GM12892 (cell line): ENCODE measurements around the gene PSME4.
A peak's percentile ranks its signal among the peaks of the same experiment; 100 is the strongest.
"Not testable (repeated sequence)": the region's sequence is repeated elsewhere in the genome, so short reads cannot be mapped to it uniquely, and the experiment has no call there.

Source experiments
- DNase-seq: peaks from one replicate; pipeline ENCODE4 v3.0.0; 2011; ENCODE audit not compliant: insufficient read length
- FAIRE-seq: peaks from 2 replicates; lab custom pipeline; 2011; peaks lifted over from hg19 to GRCh38; lab: Jason Lieb, UNC
- POLR2A ChIP-seq: IDR thresholded peaks from 2 replicates; pipeline ENCODE4 v1.6.1; 2011; ENCODE audit warnings: low read depth, low read length, control low read depth
- POLR2AphosphoS5 ChIP-seq: IDR thresholded peaks from 2 replicates; pipeline ENCODE4 v1.6.1; 2011; ENCODE audit warnings: low read depth, low read length, control low read depth
- TAF1 ChIP-seq: IDR thresholded peaks from 2 replicates; pipeline ENCODE4 v1.6.1; 2011; ENCODE audit warnings: low read depth, mild to moderate bottlenecking, control low read depth, low read length, borderline replicate concordance

The PSME4 gene

GRCh38 chr2:53994818-53995808 lies 24.3 kb upstream of the PSME4 start:
- FAIRE-seq, result no peak
- no peak for DNase-seq

GRCh38 chr2:53991948-53992347 lies 21.2 kb upstream of the PSME4 start:
- FAIRE-seq (no peak), DNase-seq (no peak)
- no peak for TF ChIP-seq TAF1
- no peak for TF ChIP-seq POLR2AphosphoS5
- no peak for TF ChIP-seq POLR2A

More at GRCh38 chr2:53994818-53995808, 24.3 kb upstream of the PSME4 start:
- TF ChIP-seq TAF1, result no peak
- no peak for TF ChIP-seq POLR2A
- no peak for TF ChIP-seq POLR2AphosphoS5

GRCh38 chr2:53989210-53989862 lies 18.5 kb upstream of the PSME4 start:
- TF ChIP-seq TAF1, result no peak
- no peak for TF ChIP-seq POLR2A
- TF ChIP-seq POLR2AphosphoS5, result no peak
- no peak for DNase-seq
- no peak for FAIRE-seq

GRCh38 chr2:53987336-53987921 lies 16.6 kb upstream of the PSME4 start:
- TF ChIP-seq POLR2A, result no peak
- TF ChIP-seq TAF1, result no peak
- TF ChIP-seq POLR2AphosphoS5, result no peak
- FAIRE-seq (no peak), DNase-seq (no peak)

- FAIRE-seq, result no peak
- DNase-seq, result no peak
- TF ChIP-seq POLR2AphosphoS5, result no peak
These were observed 14.9 kb upstream of the PSME4 start for GRCh38 chr2:53985646-53986045.

GRCh38 chr2:53969968-53970723 lies 647 bp downstream of the PSME4 start:
- TF ChIP-seq TAF1 (no peak), POLR2A (no peak), POLR2AphosphoS5 (no peak)
- FAIRE-seq (no peak), DNase-seq (peak; percentile 23)

GRCh38 chr2:53969285-53969967 lies 1.4 kb downstream of the PSME4 start:
- DNase-seq, result no peak
- TF ChIP-seq POLR2AphosphoS5 (no peak), TAF1 (no peak), POLR2A (no peak)
- peak; percentile 14 for FAIRE-seq

GRCh38 chr2:53964987-53965687 lies 5.7 kb downstream of the PSME4 start:
- no peak for DNase-seq

GRCh38 chr2:53964257-53964952 lies 6.4 kb downstream of the PSME4 start:
- FAIRE-seq (no peak), DNase-seq (no peak)

More at GRCh38 chr2:53964987-53965687, 5.7 kb downstream of the PSME4 start:
- FAIRE-seq, result no peak
- TF ChIP-seq POLR2AphosphoS5, result no peak
- no peak for TF ChIP-seq TAF1
- no peak for TF ChIP-seq POLR2A

GRCh38 chr2:53961478-53962216 lies 9.1 kb downstream of the PSME4 start:
- DNase-seq, FAIRE-seq: not testable (repeated sequence)

More at GRCh38 chr2:53964257-53964952, 6.4 kb downstream of the PSME4 start:
- TF ChIP-seq POLR2AphosphoS5 (no peak), TAF1 (no peak), POLR2A (no peak)
